Cardiac muscle cell (in vitro differentiated cells and primary cell): ENCODE results near the gene ITGA2. TPM values are rescaled to one million over a fixed set of nuclear protein-coding genes. Genes with fewer than 3 reads are reported as not detected.

Experiments used
- DNase-seq, 2 donors: peaks; one replicate each; pipeline versions ENCODE4 v3.0.0 to v3.0.0-alpha.2; 2010 to 2017; ENCODE audit warnings: low read depth in 1 of 2, low spot score in 1 of 2
- H3K27ac ChIP-seq: fragments of 200-600 bp; sonication (generic); 2 replicates; pipeline ENCODE4 v1.5.1; 2016
- H3K27me3 ChIP-seq: fragments of 200-600 bp; sonication (generic); 2 replicates; pipeline ENCODE4 v1.6.0; 2016; ENCODE audit warnings: control low read depth
- H3K36me3 ChIP-seq: fragments of 200-600 bp; sonication (generic); 2 replicates; pipeline ENCODE4 v1.5.1; 2016; ENCODE audit warnings: control low read depth
- H3K4me1 ChIP-seq: fragments of 200-600 bp; sonication (generic); 2 replicates; pipeline ENCODE4 v1.8.1; 2017; ENCODE audit warnings: low read depth, mild to moderate bottlenecking, mixed run types
- H3K4me3 ChIP-seq: fragments of 200-600 bp; sonication (generic); 2 replicates; pipeline ENCODE4 v1.5.1; 2016; ENCODE audit warnings: mild to moderate bottlenecking
- H3K9me3 ChIP-seq: fragments of 200-600 bp; sonication (generic); 2 replicates; pipeline ENCODE4 v1.5.1; 2017; ENCODE audit warnings: low read depth, mild to moderate bottlenecking, control low read depth
- polyA plus RNA-seq: library from polyadenylated mRNA; unstranded; fragments of >200 nt; fragmentation: Nextera tagmentation; extraction: Ambion mirVana; gene quantifications from 2 replicates; pipeline ENCODE4 v1.2.1, GENCODE V29; 2016
- total RNA-seq: library from RNA; depleted of rRNA; stranded (reverse); fragments of >200 nt; gene quantifications from 2 replicates; pipeline ENCODE4 v1.2.3, GENCODE V29; 2016
- TF ChIP-seq, protein P1 (sequence below): IDR thresholded peaks from 2 replicates; pipeline ENCODE4 v1.5.1; 2012; ENCODE audit warnings: low read depth, mild to moderate bottlenecking, low read length

The ITGA2 gene
- total and polyA plus RNA-seq, 2 experiments from 2014 or later = 0.57 to 2.3 TPM

- no peak overlapping the region for H3K27ac ChIP-seq
- TF ChIP-seq, protein P1, sequence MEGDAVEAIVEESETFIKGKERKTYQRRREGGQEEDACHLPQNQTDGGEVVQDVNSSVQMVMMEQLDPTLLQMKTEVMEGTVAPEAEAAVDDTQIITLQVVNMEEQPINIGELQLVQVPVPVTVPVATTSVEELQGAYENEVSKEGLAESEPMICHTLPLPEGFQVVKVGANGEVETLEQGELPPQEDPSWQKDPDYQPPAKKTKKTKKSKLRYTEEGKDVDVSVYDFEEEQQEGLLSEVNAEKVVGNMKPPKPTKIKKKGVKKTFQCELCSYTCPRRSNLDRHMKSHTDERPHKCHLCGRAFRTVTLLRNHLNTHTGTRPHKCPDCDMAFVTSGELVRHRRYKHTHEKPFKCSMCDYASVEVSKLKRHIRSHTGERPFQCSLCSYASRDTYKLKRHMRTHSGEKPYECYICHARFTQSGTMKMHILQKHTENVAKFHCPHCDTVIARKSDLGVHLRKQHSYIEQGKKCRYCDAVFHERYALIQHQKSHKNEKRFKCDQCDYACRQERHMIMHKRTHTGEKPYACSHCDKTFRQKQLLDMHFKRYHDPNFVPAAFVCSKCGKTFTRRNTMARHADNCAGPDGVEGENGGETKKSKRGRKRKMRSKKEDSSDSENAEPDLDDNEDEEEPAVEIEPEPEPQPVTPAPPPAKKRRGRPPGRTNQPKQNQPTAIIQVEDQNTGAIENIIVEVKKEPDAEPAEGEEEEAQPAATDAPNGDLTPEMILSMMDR = peak; percentile 40
These were observed 802 bp downstream of the ITGA2 start for GRCh38 chr5:52989781-52990527.

DNA sequence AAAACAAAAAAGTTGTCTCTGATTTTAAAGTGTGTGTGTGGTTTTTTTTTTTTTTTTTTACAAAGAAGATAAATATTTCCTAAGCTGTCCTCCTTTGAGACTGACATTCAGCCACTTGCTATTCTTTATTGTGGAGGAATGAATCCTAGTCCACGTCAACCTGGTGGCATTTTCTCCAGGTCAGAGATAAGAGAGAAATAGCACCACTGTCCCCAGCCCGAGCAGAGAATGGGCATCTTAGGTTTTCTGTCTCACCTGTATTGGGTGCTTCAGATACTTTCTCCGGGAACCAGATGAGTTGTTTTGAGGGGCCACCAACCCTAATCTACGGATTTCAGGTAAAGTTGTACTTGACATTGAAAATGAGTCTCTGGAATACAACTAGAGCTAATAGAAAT lies 1.4 kb downstream of the ITGA2 start:
- Histone ChIP-seq H3K4me1 (no peaks in the 10 kb centered on the region), H3K9me3 (no peaks in the 10 kb centered on the region), H3K27ac (no peak overlapping the region), H3K36me3 (no peaks in the 10 kb centered on the region), H3K27me3 (peaks cover 60% of the 10 kb centered on the region), H3K4me3 (no peak overlapping the region)
- no peak for DNase-seq
- TF ChIP-seq, protein P1 = no peak

More at GRCh38 chr5:52989781-52990527, 802 bp downstream of the ITGA2 start:
- Histone ChIP-seq H3K4me1 (no peaks in the 10 kb centered on the region), H3K4me3 (peak overlapping the region; percentile 36), H3K36me3 (no peaks in the 10 kb centered on the region), H3K9me3 (no peaks in the 10 kb centered on the region), H3K27me3 (peaks cover 60% of the 10 kb centered on the region)
- DNase-seq = peak; percentile 46 to 66

DNA sequence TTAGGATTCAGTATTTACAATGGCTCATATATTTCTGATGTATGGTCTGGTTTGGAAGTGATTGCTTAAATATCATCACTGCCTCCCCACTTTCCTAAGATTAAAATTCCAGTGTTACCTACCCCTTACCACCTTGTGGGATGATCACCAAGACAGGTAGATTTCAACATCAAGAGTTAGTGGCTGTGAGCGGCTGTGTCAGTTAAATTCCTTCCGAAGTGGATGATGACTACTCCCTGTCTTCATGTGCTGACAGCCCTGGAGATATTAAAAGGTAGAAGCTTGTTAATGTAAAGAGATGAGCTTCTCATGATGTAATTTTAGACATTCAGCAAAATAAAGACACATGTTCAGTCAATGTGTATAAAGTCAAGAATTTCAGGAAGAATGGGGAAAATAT lies 4.2 kb downstream of the ITGA2 start:
- no peak for DNase-seq
- H3K27ac ChIP-seq = no peak overlapping the region
- TF ChIP-seq, protein P1 = no peak
- H3K9me3 ChIP-seq = no peaks in the 10 kb centered on the region
- no peak overlapping the region for H3K4me3 ChIP-seq
- peaks cover 45% of the 10 kb centered on the region for H3K27me3 ChIP-seq
- no peaks in the 10 kb centered on the region for H3K36me3 ChIP-seq
- no peaks in the 10 kb centered on the region for H3K4me1 ChIP-seq

DNA sequence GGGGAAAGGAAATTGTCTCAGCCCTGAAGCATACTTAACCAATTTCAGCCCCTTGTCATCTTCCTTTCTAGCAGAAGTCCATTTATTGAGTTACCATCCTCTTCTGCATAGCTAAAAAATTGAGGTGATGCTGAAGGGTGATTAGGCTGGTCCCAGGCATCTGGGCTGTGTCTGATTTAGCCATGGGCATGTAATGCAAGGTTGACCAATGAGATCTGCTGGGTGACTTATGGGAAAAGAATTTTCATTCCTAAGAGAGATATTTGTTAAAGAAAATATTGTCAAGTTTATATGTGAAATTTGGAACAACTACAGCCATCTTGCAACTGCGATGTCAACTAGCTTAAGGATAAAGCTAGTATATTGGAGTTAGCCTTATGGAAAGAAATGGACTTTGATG lies 5.1 kb downstream of the ITGA2 start:
- DNase-seq = no peak
- H3K27me3 ChIP-seq = peaks cover 36% of the 10 kb centered on the region
- no peak overlapping the region for H3K4me3 ChIP-seq
- no peak overlapping the region for H3K27ac ChIP-seq
- H3K4me1 ChIP-seq = no peaks in the 10 kb centered on the region
- TF ChIP-seq, protein P1 = no peak
- no peaks in the 10 kb centered on the region for H3K36me3 ChIP-seq
- H3K9me3 ChIP-seq = no peaks in the 10 kb centered on the region

DNA sequence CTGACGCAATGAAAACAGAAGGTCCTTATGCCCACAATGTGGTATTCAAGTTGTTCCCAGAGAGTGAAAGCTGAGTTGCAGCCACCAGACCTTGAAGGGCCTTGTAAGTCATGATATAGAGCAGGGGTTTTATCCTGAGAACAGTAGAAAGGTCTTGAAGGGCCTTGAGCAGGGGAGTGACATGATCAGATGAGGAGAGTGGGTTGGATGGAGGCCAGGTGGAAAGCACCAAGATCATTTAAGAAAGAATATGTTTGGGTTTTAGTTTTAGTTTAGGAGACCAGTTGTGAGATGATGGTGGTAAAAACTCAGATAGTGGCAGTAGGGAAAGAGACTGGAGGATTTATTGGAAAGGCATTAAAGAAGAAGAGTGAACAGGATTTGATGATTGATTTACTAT lies 5.9 kb downstream of the ITGA2 start:
- H3K36me3 ChIP-seq = no peaks in the 10 kb centered on the region
- TF ChIP-seq, protein P1 = no peak

More for the DNA sequence above, 5.9 kb downstream of the ITGA2 start:
- Histone ChIP-seq H3K27me3 (peaks cover 29% of the 10 kb centered on the region), H3K9me3 (no peaks in the 10 kb centered on the region), H3K4me3 (no peak overlapping the region), H3K27ac (no peak overlapping the region), H3K4me1 (no peaks in the 10 kb centered on the region)
- DNase-seq = no peak
